Effector memory CD8-positive, alpha-beta T cell (primary cell): ENCODE data around the gene PHLPP1.

Source experiments
- ATAC-seq: fragments of 150-1000 bp; cut with Tn5 transposase; replicated peaks from 2 replicates; pipeline ENCODE4 v1.10.0; 2021; ENCODE audit warnings: mild to moderate bottlenecking, moderate library complexity
- DNase-seq, 3 experiments: peaks; one replicate each; pipeline ENCODE4 v3.0.0; 2021
- H3K27ac Mint-ChIP-seq, 2 donors: one replicate each; pipeline ENCODE4 v1.8.0; 2022; ENCODE audit warnings: mild to moderate bottlenecking in 2 of 2, mixed read lengths in 2 of 2, moderate library complexity in 2 of 2
- H3K27me3 Mint-ChIP-seq, 2 donors: one replicate each; pipeline ENCODE4 v1.8.0; 2022; ENCODE audit warnings: mixed read lengths in 2 of 2
- H3K36me3 Mint-ChIP-seq: one replicate; pipeline ENCODE4 v1.8.0; 2022; ENCODE audit warnings: mild to moderate bottlenecking, moderate library complexity, mixed read lengths; ENCODE audit not compliant: insufficient read depth
- H3K4me1 Mint-ChIP-seq, 2 donors: one replicate each; pipeline ENCODE4 v1.8.0; 2022; ENCODE audit warnings: low read depth in 2 of 2, mixed read lengths in 2 of 2
- H3K4me3 Mint-ChIP-seq, 2 donors: one replicate each; pipeline ENCODE4 v1.8.0; 2022; ENCODE audit warnings: mild to moderate bottlenecking in 2 of 2, mixed read lengths in 2 of 2, moderate library complexity in 2 of 2
- H3K9me3 Mint-ChIP-seq, 2 donors: one replicate each; pipeline ENCODE4 v1.8.0; 2022; ENCODE audit warnings: mixed read lengths in 2 of 2

The PHLPP1 gene

GRCh38 chr18:62999921-63000320, 284.6 kb downstream of the PHLPP1 start:
- ATAC-seq (no peak), DNase-seq (no peak)
- H3K4me3 Mint-ChIP-seq = no peak overlapping the region
- no peak overlapping the region for H3K27ac Mint-ChIP-seq
- H3K4me1 Mint-ChIP-seq = peaks cover 2 to 3% of the 10 kb centered on the region in 2 donors
- H3K36me3 Mint-ChIP-seq = no peaks in the 10 kb centered on the region
- H3K9me3 Mint-ChIP-seq = no peaks in the 10 kb centered on the region
- H3K27me3 Mint-ChIP-seq = peaks cover 23 to 53% of the 10 kb centered on the region in 2 donors

- DNase-seq (no peak), ATAC-seq (no peak)
- Mint-ChIP-seq H3K36me3 (no peaks in the 10 kb centered on the region), H3K27ac (no peak overlapping the region), H3K4me3 (no peak overlapping the region), H3K9me3 (no peaks in the 10 kb centered on the region), H3K4me1 (peaks cover 2 to 3% of the 10 kb centered on the region in 2 donors), H3K27me3 (peaks cover 19 to 44% of the 10 kb centered on the region in 2 donors)
Measured at GRCh38 chr18:63000839-63001238, 285.5 kb downstream of the PHLPP1 start.

- Mint-ChIP-seq H3K36me3 (no peaks in the 10 kb centered on the region), H3K27me3 (peaks cover 19 to 44% of the 10 kb centered on the region in 2 donors), H3K27ac (no peak overlapping the region), H3K9me3 (no peaks in the 10 kb centered on the region), H3K4me3 (no peak overlapping the region), H3K4me1 (peaks cover 2 to 3% of the 10 kb centered on the region in 2 donors)
- DNase-seq (no peak), ATAC-seq (no peak)
Measured at GRCh38 chr18:63001861-63002260, 286.5 kb downstream of the PHLPP1 start.

GRCh38 chr18:63002305-63002704, 287.0 kb downstream of the PHLPP1 start:
- DNase-seq (no peak), ATAC-seq (no peak)
- H3K4me1 Mint-ChIP-seq = peaks cover 2 to 3% of the 10 kb centered on the region in 2 donors
- H3K4me3 Mint-ChIP-seq = no peak overlapping the region
- H3K27ac Mint-ChIP-seq = peak overlapping the region in 1 of 2 donors; percentile 73
- no peaks in the 10 kb centered on the region for H3K36me3 Mint-ChIP-seq
- H3K9me3 Mint-ChIP-seq = no peaks in the 10 kb centered on the region
- peaks cover 19 to 44% of the 10 kb centered on the region in 2 donors for H3K27me3 Mint-ChIP-seq

GRCh38 chr18:63002803-63003445, 287.6 kb downstream of the PHLPP1 start:
- peaks cover 2 to 3% of the 10 kb centered on the region in 2 donors for H3K4me1 Mint-ChIP-seq
- H3K4me3 Mint-ChIP-seq = no peak overlapping the region
- no peak for DNase-seq
- H3K27me3 Mint-ChIP-seq = peaks cover 17 to 41% of the 10 kb centered on the region in 2 donors
- peak overlapping the region in 1 of 2 donors; percentile 73 for H3K27ac Mint-ChIP-seq
- no peaks in the 10 kb centered on the region for H3K9me3 Mint-ChIP-seq
- ATAC-seq = no peak
- H3K36me3 Mint-ChIP-seq = no peaks in the 10 kb centered on the region

GRCh38 chr18:63003899-63004298, 288.6 kb downstream of the PHLPP1 start:
- Mint-ChIP-seq H3K9me3 (no peaks in the 10 kb centered on the region), H3K4me3 (no peak overlapping the region), H3K36me3 (no peaks in the 10 kb centered on the region), H3K27me3 (peaks cover 7 to 31% of the 10 kb centered on the region in 2 donors), H3K27ac (no peak overlapping the region), H3K4me1 (peaks cover 2 to 3% of the 10 kb centered on the region in 2 donors)
- ATAC-seq (no peak), DNase-seq (no peak)

GRCh38 chr18:63004466-63005089, 289.2 kb downstream of the PHLPP1 start:
- Mint-ChIP-seq H3K4me3 (no peak overlapping the region), H3K4me1 (peaks cover 2 to 3% of the 10 kb centered on the region in 2 donors), H3K27ac (no peak overlapping the region), H3K36me3 (no peaks in the 10 kb centered on the region), H3K9me3 (no peaks in the 10 kb centered on the region), H3K27me3 (peaks cover 1 to 25% of the 10 kb centered on the region in 2 donors)
- no peak for DNase-seq
- no peak for ATAC-seq

- no peak for ATAC-seq
- H3K4me1 Mint-ChIP-seq = peaks cover 2 to 3% of the 10 kb centered on the region in 2 donors
- H3K27ac Mint-ChIP-seq = no peak overlapping the region
- no peak overlapping the region for H3K4me3 Mint-ChIP-seq
- peaks cover 0 to 19% of the 10 kb centered on the region in 2 donors for H3K27me3 Mint-ChIP-seq
- no peak for DNase-seq
- no peaks in the 10 kb centered on the region for H3K9me3 Mint-ChIP-seq
- no peaks in the 10 kb centered on the region for H3K36me3 Mint-ChIP-seq
Measured at GRCh38 chr18:63005306-63005705, 290.0 kb downstream of the PHLPP1 start.

- H3K4me3 Mint-ChIP-seq = no peak overlapping the region
- no peak for DNase-seq
- H3K4me1 Mint-ChIP-seq = peaks cover 2 to 3% of the 10 kb centered on the region in 2 donors
- no peak for ATAC-seq
- H3K9me3 Mint-ChIP-seq = no peaks in the 10 kb centered on the region
- peaks cover 0 to 29% of the 10 kb centered on the region in 2 donors for H3K27me3 Mint-ChIP-seq
- no peak overlapping the region for H3K27ac Mint-ChIP-seq
- no peaks in the 10 kb centered on the region for H3K36me3 Mint-ChIP-seq
Measured at GRCh38 chr18:63007231-63007630, 291.9 kb downstream of the PHLPP1 start.

GRCh38 chr18:63016270-63016669, 300.9 kb downstream of the PHLPP1 start:
- peak; percentile 27 to 45 (median 39) for DNase-seq

GRCh38 chr18:63017076-63017475, 301.7 kb downstream of the PHLPP1 start:
- H3K4me1 Mint-ChIP-seq = no peaks in the 10 kb centered on the region
- ATAC-seq = no peak

More at GRCh38 chr18:63016270-63016669, 300.9 kb downstream of the PHLPP1 start:
- no peak overlapping the region for H3K4me3 Mint-ChIP-seq
- H3K9me3 Mint-ChIP-seq = peaks cover 5 to 10% of the 10 kb centered on the region in 2 donors
- no peak overlapping the region for H3K27ac Mint-ChIP-seq
- ATAC-seq = peak; percentile 68
- no peaks in the 10 kb centered on the region for H3K4me1 Mint-ChIP-seq
- peaks cover 12 to 41% of the 10 kb centered on the region in 2 donors for H3K27me3 Mint-ChIP-seq
- H3K36me3 Mint-ChIP-seq = no peaks in the 10 kb centered on the region

GRCh38 chr18:63017977-63018376, 302.6 kb downstream of the PHLPP1 start:
- no peaks in the 10 kb centered on the region for H3K4me1 Mint-ChIP-seq
- ATAC-seq (no peak), DNase-seq (no peak)
- H3K27me3 Mint-ChIP-seq = peaks cover 12 to 30% of the 10 kb centered on the region in 2 donors
- H3K9me3 Mint-ChIP-seq = peaks cover 5 to 10% of the 10 kb centered on the region in 2 donors
- no peaks in the 10 kb centered on the region for H3K36me3 Mint-ChIP-seq
- no peak overlapping the region for H3K4me3 Mint-ChIP-seq
- no peak overlapping the region for H3K27ac Mint-ChIP-seq

More at GRCh38 chr18:63017076-63017475, 301.7 kb downstream of the PHLPP1 start:
- Mint-ChIP-seq H3K36me3 (no peaks in the 10 kb centered on the region), H3K4me3 (no peak overlapping the region), H3K27ac (no peak overlapping the region), H3K27me3 (peaks cover 12 to 34% of the 10 kb centered on the region in 2 donors), H3K9me3 (peaks cover 5 to 10% of the 10 kb centered on the region in 2 donors)
- no peak for DNase-seq

- ATAC-seq = no peak
- no peak overlapping the region for H3K4me3 Mint-ChIP-seq
- H3K27me3 Mint-ChIP-seq = no peaks in the 10 kb centered on the region
- H3K4me1 Mint-ChIP-seq = no peaks in the 10 kb centered on the region
- DNase-seq = no peak
- no peak overlapping the region for H3K27ac Mint-ChIP-seq
- H3K9me3 Mint-ChIP-seq = peaks cover 5 to 10% of the 10 kb centered on the region in 2 donors
- H3K36me3 Mint-ChIP-seq = no peaks in the 10 kb centered on the region
Measured at GRCh38 chr18:63022429-63023022, 307.2 kb downstream of the PHLPP1 start.
